Stimulated activated CD8-positive, alpha-beta memory T cell treated with anti-CD3 and anti-CD28 coated beads, Interleukin-15, amount 100 ng/mL, for 48 hours (primary cell): ENCODE results near the gene LOXL1.

Experiments used
- DNase-seq, 2 donors: peaks; one replicate each; pipeline ENCODE4 v3.0.0-alpha.2; 2020; ENCODE audit warnings: low read depth in 2 of 2

Gene LOXL1, protein sequence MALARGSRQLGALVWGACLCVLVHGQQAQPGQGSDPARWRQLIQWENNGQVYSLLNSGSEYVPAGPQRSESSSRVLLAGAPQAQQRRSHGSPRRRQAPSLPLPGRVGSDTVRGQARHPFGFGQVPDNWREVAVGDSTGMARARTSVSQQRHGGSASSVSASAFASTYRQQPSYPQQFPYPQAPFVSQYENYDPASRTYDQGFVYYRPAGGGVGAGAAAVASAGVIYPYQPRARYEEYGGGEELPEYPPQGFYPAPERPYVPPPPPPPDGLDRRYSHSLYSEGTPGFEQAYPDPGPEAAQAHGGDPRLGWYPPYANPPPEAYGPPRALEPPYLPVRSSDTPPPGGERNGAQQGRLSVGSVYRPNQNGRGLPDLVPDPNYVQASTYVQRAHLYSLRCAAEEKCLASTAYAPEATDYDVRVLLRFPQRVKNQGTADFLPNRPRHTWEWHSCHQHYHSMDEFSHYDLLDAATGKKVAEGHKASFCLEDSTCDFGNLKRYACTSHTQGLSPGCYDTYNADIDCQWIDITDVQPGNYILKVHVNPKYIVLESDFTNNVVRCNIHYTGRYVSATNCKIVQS

DNA sequence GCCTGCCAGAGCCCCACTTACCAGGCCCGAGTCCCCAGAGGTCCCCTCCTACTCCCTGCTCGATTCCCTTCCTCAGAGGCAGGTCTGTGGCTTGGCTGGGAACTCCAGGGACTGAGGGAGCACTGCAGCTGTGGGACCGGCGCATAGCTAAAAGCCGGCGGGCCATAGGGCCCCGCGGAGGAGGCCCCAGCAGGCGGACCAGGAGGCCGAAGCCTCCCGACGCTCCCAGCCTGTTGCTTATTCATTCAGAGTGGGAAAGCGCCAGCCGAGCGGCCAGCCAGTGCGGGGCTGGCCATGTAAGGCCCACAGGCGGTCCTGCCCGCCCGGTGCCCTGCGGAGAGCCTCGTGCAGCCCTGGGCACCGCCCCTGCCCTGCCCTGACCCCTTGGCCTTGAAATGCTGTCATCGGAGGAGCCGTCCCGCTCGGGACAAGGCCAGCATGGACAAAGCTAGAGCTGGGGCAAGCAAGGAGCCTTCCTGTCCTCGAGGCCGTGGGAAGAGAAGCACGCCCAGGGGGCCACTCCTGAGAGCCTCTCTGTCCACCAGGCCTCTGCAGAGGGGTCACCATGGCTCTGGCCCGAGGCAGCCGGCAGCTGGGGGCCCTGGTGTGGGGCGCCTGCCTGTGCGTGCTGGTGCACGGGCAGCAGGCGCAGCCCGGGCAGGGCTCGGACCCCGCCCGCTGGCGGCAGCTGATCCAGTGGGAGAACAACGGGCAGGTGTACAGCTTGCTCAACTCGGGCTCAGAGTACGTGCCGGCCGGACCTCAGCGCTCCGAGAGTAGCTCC lies at the start of gene LOXL1:
LOXL1 (plus strand) TSS at position 244 of the 784 bp plus-strand sequence; CDS start at position 566, 322 bp downstream.
- DNase-seq, result no peak

DNA sequence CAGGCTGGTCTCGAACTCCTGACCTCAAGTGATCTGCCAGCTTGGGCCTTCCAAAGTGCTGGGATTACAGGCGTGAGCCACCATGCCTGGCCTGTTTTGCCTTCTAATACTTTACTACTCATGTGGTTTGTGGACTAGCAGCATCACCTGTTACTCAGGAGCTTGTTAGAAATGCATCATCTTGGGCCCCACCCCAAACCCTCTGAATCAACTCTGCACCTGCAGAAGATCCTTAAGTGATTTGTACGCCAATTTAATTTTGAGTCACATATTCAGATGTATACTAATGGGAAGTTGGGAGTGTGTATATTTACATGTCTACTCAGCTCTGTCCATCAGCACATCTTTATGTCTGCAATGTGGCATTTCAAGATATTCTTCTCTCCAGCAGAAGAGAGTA lies 46.8 kb upstream of the LOXL1 start:
- DNase-seq, result no peak

GRCh38 chr15:73881579-73882320 lies 44.5 kb upstream of the LOXL1 start:
- no peak for DNase-seq

GRCh38 chr15:73882761-73883419 lies 43.4 kb upstream of the LOXL1 start:
- no peak for DNase-seq

- no peak for DNase-seq
Observed at GRCh38 chr15:73884159-73884558, 42.1 kb upstream of the LOXL1 start.

DNA sequence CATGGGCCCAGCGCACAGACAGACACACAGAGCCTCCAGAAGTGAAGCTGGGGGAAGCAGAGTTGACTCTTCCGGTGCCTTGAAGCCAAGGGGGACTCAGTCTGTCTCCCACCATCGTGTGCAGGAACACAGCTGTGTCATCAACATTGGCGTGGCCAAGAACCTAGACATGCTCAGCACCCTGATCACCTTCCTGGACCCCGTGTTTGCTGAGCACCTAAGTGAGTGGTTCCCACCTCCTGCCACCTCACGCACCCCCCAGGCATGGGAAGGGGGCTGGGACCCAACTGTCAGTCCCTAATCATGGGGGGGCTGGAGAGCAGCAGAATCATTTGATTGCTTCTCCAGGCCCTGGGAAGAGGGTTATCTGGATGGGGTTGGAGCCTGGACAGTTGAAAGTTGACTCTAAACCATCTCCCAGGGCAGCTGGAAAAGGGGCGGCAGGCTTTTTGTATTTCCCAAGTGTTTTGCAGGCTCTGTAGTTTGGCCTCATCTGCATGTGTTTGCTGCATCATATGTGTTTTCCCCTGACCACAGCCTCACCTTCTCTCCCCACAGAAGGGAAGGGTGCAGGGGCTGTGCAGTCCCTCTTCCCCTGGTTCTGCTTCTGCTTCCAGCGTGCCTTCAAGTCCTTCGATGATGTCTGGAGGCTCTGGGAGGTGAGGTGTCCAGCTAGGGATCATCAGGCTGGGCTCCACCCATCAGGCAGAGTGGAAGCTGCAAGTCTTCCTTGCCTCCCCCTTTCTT lies 40.1 kb upstream of the LOXL1 start:
- DNase-seq, result no peak

GRCh38 chr15:73886717-73887345 lies 39.4 kb upstream of the LOXL1 start:
- DNase-seq, result no peak

DNA sequence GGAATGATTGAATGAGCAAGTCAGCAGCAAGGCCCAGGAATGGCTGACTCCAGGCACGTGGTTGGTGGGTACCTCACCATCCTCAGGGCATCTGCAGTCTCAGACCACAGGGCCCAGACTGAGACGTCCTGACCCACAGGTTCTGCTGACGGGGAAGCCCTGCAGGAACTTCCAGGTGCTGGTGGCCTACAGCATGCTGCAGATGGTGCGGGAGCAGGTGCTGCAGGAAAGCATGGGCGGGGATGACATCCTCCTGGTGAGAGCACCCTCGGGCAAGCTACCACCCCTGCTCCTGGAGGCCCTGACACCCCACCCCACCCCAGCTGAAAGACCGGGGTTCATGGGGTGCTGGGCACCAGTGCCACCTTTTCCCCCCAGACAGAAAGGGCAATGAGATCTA lies 38.8 kb upstream of the LOXL1 start:
- DNase-seq, result no peak

GRCh38 chr15:73888224-73889041 lies 37.8 kb upstream of the LOXL1 start:
- DNase-seq, result no peak

- no peak for DNase-seq
Observed at GRCh38 chr15:73889053-73889761, 37.1 kb upstream of the LOXL1 start.

- no peak for DNase-seq
Observed at GRCh38 chr15:73889762-73890124, 36.5 kb upstream of the LOXL1 start.

- DNase-seq, result no peak
Observed at GRCh38 chr15:73891328-73892315, 34.6 kb upstream of the LOXL1 start.

DNA sequence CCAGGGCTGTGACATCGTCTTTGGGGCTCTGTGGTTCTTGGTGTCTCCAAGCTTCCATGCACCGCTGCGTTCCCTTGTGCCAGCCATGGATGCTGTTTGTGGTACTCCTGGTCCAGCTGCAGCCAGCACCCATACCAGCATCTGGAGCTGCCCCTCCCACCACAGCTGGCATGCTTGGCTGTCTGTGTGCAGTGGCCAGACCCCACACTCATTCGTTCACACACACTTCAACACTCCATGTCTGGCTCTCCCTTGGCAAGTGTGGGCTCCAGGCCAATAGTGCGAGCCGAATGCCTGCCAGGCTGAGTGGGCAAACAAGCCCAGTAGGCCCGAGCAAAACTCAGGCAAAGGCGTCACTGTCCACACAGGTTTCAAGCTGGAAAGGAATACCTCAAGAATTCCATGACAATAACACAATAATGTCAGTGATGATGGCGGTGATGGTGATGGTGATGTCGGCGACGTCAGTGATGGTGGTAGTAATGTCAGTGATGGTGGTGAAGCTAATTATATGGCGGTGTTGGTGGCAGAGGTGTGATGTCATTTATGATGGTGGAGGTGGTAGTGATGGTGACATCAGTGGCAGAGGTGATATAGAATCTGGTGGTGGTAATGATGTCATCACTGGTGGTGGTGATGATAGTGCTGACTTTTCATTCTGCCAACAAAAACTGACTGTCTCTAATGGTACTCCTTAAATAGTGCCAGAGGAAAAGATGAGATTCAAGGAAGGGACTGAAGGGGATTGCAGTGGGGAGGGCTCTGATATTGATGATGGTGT lies 33.6 kb upstream of the LOXL1 start:
- no peak for DNase-seq

DNA sequence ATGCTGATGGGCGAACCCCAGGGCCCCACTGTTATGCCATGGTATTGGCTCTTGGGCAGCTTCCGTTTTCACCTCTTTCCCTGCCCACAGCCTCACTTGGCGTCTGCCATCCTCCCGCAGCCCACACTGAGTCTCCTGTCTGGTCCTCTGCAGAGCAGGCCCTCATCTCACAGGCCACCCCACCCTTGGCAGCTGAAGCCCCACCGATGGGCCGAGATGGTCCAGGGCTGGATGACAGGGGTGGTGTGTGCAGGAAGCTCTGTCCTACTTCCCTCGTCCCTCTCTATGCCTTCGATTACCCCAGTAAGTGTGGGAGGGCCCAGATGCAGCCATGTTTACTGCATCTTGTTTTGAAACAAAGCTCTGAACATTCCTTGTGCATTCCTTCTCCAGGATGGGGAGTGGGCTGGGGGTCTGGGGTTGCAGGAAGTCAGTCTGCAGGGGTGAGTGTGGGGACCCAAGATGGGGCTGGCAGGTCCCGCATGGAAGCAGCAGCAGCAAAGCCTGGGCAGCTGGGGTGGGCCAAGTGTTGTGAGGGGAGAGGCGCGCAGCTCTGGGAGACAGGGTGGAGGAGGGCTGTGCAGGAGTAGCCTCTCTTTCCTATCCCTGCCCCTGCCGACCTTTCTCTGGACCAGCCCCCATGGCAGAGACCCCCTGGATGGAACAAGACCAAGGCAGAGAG lies 32.0 kb upstream of the LOXL1 start:
- no peak for DNase-seq

DNA sequence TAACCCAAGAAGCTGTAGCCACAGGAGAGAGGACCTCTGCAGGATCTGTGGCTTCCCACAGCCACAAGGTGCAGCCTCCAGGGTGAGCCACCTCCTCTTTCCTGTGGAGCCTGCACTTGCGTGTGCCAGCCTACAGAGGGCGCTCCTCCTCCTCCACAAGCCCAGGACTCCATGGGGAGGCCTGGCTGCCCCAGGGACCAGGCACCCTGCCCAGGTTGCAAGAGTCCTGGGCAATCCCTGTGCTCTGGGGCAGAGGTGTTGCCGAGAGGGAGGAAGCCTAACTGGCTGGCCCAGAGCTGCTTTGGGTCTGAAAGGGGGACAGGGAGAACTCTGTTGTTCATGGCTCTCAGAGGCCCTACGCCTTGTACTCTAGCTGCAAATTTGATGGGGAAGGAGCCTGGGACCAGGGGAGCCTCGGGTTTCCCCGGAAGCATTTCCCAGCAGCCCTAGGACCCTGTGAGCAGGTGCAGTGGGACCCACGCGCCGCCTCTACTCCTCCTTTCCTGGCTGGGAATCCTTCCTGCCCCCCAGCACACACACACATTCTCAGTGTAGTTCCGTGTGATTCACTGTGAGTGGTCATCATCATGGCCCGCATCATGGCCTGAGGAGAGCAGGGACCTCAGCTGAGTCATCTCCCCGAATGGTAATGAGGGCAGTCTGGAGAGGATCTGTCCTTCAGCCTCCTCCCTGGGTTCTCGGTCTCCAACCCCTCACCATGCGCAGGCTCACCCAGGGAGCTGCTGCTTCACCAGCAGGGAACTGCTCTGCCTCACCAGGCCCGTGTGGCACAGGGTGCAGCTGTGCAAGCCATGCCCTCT lies 28.6 kb upstream of the LOXL1 start:
- DNase-seq, result peak; percentile 21 to 47
